ENCODE measurements around the gene GALP. TPM values are rescaled to one million over a fixed set of nuclear protein-coding genes. Genes with fewer than 3 reads are reported as not detected.
"Not testable (repeated sequence)": the region's sequence is repeated elsewhere in the genome, so short reads cannot be mapped to it uniquely, and the experiment has no call there.

The GALP gene
- total RNA-seq, 4 donors from 2014 or later = not detected

DNA sequence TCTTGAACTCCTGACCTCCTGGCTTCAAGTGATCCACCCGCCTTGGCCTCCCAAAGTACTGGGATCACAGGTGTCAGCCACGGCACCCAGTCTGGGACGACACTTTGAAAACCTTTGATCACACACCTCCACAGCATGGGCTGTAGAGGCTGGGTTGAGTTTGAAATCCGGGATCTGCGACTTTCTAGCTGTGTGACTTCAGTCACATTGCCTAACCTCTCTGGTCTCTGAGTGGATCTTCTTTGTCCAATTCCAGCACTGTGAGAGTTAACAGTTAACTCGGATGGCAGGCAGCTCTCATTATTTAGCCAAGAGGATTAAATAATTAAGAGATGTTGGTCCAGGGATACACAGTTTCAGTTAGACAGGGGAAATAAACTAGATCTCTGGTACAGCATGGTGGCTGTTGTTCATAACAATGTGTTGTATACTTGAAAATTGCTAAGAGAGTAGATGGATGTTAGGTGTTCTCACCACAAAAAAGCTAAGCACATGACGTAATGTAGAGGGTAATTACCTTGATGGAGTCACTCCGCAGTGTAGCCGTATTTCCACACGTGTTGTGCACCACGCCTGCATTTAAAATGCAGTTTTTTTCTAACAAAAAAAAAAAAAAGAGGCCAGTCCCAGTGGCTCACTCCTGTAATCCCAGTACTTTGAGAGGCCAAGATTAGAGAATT is 1.9 kb downstream of the GALP start:
- H3K27me3 ChIP-seq = no peaks in the 10 kb centered on the region
- H3K4me1 ChIP-seq = no peaks in the 10 kb centered on the region
- no peaks in the 10 kb centered on the region for H3K9me3 ChIP-seq
- no peak overlapping the region for H3K27ac ChIP-seq
- no peak overlapping the region for H3K4me3 ChIP-seq
- no peak for DNase-seq
- TF ChIP-seq, protein P1, sequence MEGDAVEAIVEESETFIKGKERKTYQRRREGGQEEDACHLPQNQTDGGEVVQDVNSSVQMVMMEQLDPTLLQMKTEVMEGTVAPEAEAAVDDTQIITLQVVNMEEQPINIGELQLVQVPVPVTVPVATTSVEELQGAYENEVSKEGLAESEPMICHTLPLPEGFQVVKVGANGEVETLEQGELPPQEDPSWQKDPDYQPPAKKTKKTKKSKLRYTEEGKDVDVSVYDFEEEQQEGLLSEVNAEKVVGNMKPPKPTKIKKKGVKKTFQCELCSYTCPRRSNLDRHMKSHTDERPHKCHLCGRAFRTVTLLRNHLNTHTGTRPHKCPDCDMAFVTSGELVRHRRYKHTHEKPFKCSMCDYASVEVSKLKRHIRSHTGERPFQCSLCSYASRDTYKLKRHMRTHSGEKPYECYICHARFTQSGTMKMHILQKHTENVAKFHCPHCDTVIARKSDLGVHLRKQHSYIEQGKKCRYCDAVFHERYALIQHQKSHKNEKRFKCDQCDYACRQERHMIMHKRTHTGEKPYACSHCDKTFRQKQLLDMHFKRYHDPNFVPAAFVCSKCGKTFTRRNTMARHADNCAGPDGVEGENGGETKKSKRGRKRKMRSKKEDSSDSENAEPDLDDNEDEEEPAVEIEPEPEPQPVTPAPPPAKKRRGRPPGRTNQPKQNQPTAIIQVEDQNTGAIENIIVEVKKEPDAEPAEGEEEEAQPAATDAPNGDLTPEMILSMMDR (IDR thresholded peaks at IDR 0.05) = no peak
- TF ChIP-seq POLR2A (IDR thresholded peaks at IDR 0.05) = no peak
- no peaks in the 10 kb centered on the region for H3K36me3 ChIP-seq
- intact Hi-C loops (cut with DNase I; ENCODE audit: low total_unique reads) = no loop called here

- intact Hi-C loops (cut with DNase I; ENCODE audit: low total_unique reads) = no loop called here
- Histone ChIP-seq H3K27ac (no peak overlapping the region), H3K36me3 (no peaks in the 10 kb centered on the region), H3K9me3 (no peaks in the 10 kb centered on the region), H3K27me3 (no peaks in the 10 kb centered on the region), H3K4me1 (no peaks in the 10 kb centered on the region), H3K4me3 (no peak overlapping the region)
- no peak for DNase-seq
- no peak for TF ChIP-seq POLR2A (IDR thresholded peaks at IDR 0.05)
- TF ChIP-seq, protein P1 (IDR thresholded peaks at IDR 0.05) = no peak
Measured at GRCh38 chr19:56189785-56190184, 14.0 kb downstream of the GALP start.

DNA sequence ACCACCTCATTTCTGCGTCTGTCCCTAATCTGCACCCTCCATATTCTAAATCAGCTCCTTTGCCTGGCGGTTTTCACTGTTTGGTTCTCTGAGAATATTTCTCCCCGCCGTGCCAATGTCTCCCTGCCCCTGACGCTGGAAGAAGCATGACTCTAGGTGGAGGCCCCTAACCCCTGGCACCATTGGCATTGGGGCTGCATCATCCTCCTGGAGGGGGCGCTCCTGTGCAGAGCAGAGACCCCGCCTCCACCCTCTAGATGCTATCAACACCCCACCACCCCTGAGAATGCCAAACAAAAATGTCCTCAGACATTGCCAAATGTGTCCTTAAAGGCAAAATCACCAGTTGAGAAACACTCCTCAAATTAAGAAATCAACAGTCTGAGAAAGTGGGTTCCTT is 15.3 kb downstream of the GALP start:
- Histone ChIP-seq H3K9me3 (no peaks in the 10 kb centered on the region), H3K27ac (no peak overlapping the region), H3K4me3 (no peak overlapping the region), H3K36me3 (no peaks in the 10 kb centered on the region), H3K4me1 (no peaks in the 10 kb centered on the region), H3K27me3 (no peaks in the 10 kb centered on the region)
- no peak for DNase-seq
- TF ChIP-seq, protein P1 (IDR thresholded peaks at IDR 0.05) = no peak
- no peak for TF ChIP-seq POLR2A (IDR thresholded peaks at IDR 0.05)
- intact Hi-C loops (cut with DNase I; ENCODE audit: low total_unique reads) = no loop called here

GRCh38 chr19:56191711-56192110 is 15.9 kb downstream of the GALP start:
- H3K9me3 ChIP-seq = no peaks in the 10 kb centered on the region
- no peaks in the 10 kb centered on the region for H3K4me1 ChIP-seq
- H3K27me3 ChIP-seq = no peaks in the 10 kb centered on the region
- TF ChIP-seq POLR2A (IDR thresholded peaks at IDR 0.05) = no peak
- TF ChIP-seq, protein P1 (IDR thresholded peaks at IDR 0.05) = no peak
- no peak overlapping the region for H3K27ac ChIP-seq
- intact Hi-C loops (cut with DNase I; ENCODE audit: low total_unique reads) = no loop called here
- no peaks in the 10 kb centered on the region for H3K36me3 ChIP-seq
- no peak for DNase-seq
- H3K4me3 ChIP-seq = no peak overlapping the region

- Histone ChIP-seq H3K36me3 (no peaks in the 10 kb centered on the region), H3K4me3 (no peak overlapping the region), H3K4me1 (no peaks in the 10 kb centered on the region), H3K27me3 (no peaks in the 10 kb centered on the region), H3K27ac (no peak overlapping the region), H3K9me3 (no peaks in the 10 kb centered on the region)
- intact Hi-C loops (cut with DNase I; ENCODE audit: low total_unique reads) = no loop called here
- TF ChIP-seq, protein P1 (IDR thresholded peaks at IDR 0.05) = no peak
- no peak for TF ChIP-seq POLR2A (IDR thresholded peaks at IDR 0.05)
- DNase-seq = no peak
Measured at GRCh38 chr19:56193981-56194640, 18.3 kb downstream of the GALP start.

DNA sequence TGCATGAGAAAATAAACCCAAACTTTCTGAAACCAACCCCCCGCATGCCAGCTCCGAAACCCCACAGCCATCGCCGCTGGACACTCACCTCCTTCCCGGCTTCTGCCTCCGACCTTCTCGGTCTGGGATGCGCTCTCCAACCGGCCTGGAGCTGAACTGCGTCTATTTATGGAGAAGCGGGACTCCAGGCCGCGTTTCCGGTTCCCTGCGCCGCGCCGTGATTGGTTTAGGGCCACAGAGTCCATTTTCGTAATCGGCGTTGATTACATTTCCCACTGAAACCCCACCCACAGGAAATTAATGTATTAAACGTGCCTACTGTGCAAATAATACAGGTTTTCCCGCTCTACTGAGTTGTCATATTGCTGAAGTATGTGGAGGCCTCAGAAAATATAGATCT is 21.8 kb downstream of the GALP start, which contains the start of gene ZSCAN5B:
Gene ZSCAN5B (minus strand): TSS at position 138 of the 400 bp plus-strand sequence. CDS start 4,731 bp downstream, outside the sequence.
- H3K4me1 ChIP-seq; DNase-seq; H3K4me3 ChIP-seq; H3K27me3 ChIP-seq; intact Hi-C loops (cut with DNase I; ENCODE audit: low total_unique reads); H3K27ac ChIP-seq; H3K9me3 ChIP-seq; H3K36me3 ChIP-seq: not testable (repeated sequence)

All from uterus (tissue), 4 donors.